ENCODE results near the gene PCTP. TPM values are rescaled to one million over a fixed set of nuclear protein-coding genes. Genes with fewer than 3 reads are reported as not detected.

The PCTP gene
- total RNA-seq, 1 donor from 2014 or later, result 8.6 TPM

- intact Hi-C loops (cut with DNase I), result loop anchor here (5.0 kb wide), 1 partner anchor 245 kb away; no protein-coding TSS in a partner anchor
- Histone ChIP-seq H3K27me3 (no peaks in the 10 kb centered on the region), H3K4me3 (no peak overlapping the region), H3K27ac (no peak overlapping the region), H3K4me1 (peaks cover 15% of the 10 kb centered on the region), H3K9me3 (no peaks in the 10 kb centered on the region), H3K36me3 (peaks cover 0 to 37% of the 10 kb centered on the region in 2 donors)
- no peak for DNase-seq (ENCODE audit: extremely low spot score in 2 of 2)
- TF ChIP-seq POLR2A (IDR thresholded peaks at IDR 0.05), result no peak
- no peak for TF ChIP-seq CTCF (IDR thresholded peaks at IDR 0.05)
- no peak for TF ChIP-seq POLR2AphosphoS5 (IDR thresholded peaks at IDR 0.05; ENCODE audit: insufficient read depth in 1 of 2, low read depth in 1 of 2)
These were observed 21.2 kb downstream of the PCTP start for GRCh38 chr17:55772086-55772485.

DNA sequence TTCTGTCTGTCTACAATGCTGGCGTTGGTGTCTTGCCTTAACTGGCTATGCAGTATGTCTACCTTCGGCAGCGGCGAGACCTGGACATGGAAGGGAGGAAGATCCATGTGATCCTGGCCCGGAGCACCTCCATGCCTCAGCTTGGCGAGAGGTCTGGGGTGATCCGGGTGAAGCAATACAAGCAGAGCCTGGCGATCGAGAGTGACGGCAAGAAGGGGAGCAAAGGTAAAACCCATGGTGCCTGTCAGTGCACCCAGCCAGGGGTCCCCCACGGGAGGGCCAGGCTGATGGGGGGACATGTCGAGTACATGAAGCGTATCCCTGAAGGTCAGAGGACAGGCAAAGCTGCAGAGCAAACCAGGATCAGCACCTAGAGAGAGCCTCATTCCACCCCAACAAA is 22.8 kb downstream of the PCTP start:
- H3K27me3 ChIP-seq, result no peaks in the 10 kb centered on the region
- intact Hi-C loops (cut with DNase I), result loop anchor here (5.0 kb wide), 1 partner anchor 246 kb away; no protein-coding TSS in a partner anchor
- DNase-seq (ENCODE audit: extremely low spot score in 2 of 2), result no peak
- H3K4me3 ChIP-seq, result no peak overlapping the region
- no peaks in the 10 kb centered on the region for H3K9me3 ChIP-seq
- peaks cover 15% of the 10 kb centered on the region for H3K4me1 ChIP-seq
- TF ChIP-seq POLR2A (IDR thresholded peaks at IDR 0.05) (no peak), POLR2AphosphoS5 (IDR thresholded peaks at IDR 0.05; ENCODE audit: insufficient read depth in 1 of 2, low read depth in 1 of 2) (no peak), CTCF (IDR thresholded peaks at IDR 0.05) (no peak)
- no peak overlapping the region for H3K27ac ChIP-seq
- H3K36me3 ChIP-seq, result peaks cover 0 to 39% of the 10 kb centered on the region in 2 donors

- no peaks in the 10 kb centered on the region for H3K9me3 ChIP-seq
- H3K36me3 ChIP-seq, result peaks cover 0 to 39% of the 10 kb centered on the region in 2 donors
- H3K4me1 ChIP-seq, result peaks cover 7% of the 10 kb centered on the region
- H3K27me3 ChIP-seq, result no peaks in the 10 kb centered on the region
- DNase-seq (ENCODE audit: extremely low spot score in 2 of 2), result no peak
- intact Hi-C loops (cut with DNase I), result loop anchor here (5.0 kb wide), 1 partner anchor 248 kb away; no protein-coding TSS in a partner anchor
- no peak overlapping the region for H3K27ac ChIP-seq
- no peak for TF ChIP-seq CTCF (IDR thresholded peaks at IDR 0.05)
- no peak for TF ChIP-seq POLR2AphosphoS5 (IDR thresholded peaks at IDR 0.05; ENCODE audit: insufficient read depth in 1 of 2, low read depth in 1 of 2)
- TF ChIP-seq POLR2A (IDR thresholded peaks at IDR 0.05), result no peak
- no peak overlapping the region for H3K4me3 ChIP-seq
These were observed 24.0 kb downstream of the PCTP start for GRCh38 chr17:55774846-55775271.

GRCh38 chr17:55776271-55776670 is 25.4 kb downstream of the PCTP start:
- no peak for TF ChIP-seq POLR2AphosphoS5 (IDR thresholded peaks at IDR 0.05; ENCODE audit: insufficient read depth in 1 of 2, low read depth in 1 of 2)
- TF ChIP-seq CTCF (IDR thresholded peaks at IDR 0.05), result no peak
- TF ChIP-seq POLR2A (IDR thresholded peaks at IDR 0.05), result no peak
- Histone ChIP-seq H3K4me3 (no peak overlapping the region), H3K36me3 (peaks cover 0 to 39% of the 10 kb centered on the region in 2 donors), H3K4me1 (no peaks in the 10 kb centered on the region), H3K9me3 (no peaks in the 10 kb centered on the region), H3K27ac (no peak overlapping the region), H3K27me3 (no peaks in the 10 kb centered on the region)
- no peak for DNase-seq (ENCODE audit: extremely low spot score in 2 of 2)
- intact Hi-C loops (cut with DNase I), result no loop called here

DNA sequence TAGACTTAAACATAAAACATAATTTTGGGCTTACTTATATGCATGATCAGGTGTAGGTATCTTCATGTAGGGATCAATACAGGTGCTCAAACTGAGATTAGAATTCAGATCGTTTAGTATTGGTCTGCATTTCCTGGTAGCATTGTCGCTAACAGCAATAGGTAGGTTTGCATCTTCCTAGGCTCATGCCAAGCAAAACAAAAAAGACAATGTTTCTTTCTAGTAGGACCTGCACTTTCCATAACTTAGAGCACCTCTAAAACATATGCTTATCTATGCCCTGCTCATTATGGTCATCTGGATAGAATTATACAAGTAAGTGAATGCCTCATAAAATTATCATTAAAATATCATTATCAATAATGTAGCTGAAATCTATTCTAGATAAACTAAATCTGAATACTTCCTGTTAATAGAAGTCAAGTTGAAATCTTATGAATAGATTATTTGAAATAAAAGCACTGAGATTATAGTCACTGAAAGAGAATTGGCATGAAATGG is 26.7 kb downstream of the PCTP start:
- intact Hi-C loops (cut with DNase I), result no loop called here

More for the DNA sequence above, 26.7 kb downstream of the PCTP start:
- H3K27ac ChIP-seq, result no peak overlapping the region
- H3K4me1 ChIP-seq, result no peaks in the 10 kb centered on the region
- TF ChIP-seq POLR2A (IDR thresholded peaks at IDR 0.05) (no peak), POLR2AphosphoS5 (IDR thresholded peaks at IDR 0.05; ENCODE audit: insufficient read depth in 1 of 2, low read depth in 1 of 2) (no peak), CTCF (IDR thresholded peaks at IDR 0.05) (no peak)
- H3K36me3 ChIP-seq, result peaks cover 0 to 33% of the 10 kb centered on the region in 2 donors
- H3K9me3 ChIP-seq, result no peaks in the 10 kb centered on the region
- no peak overlapping the region for H3K4me3 ChIP-seq
- no peak for DNase-seq (ENCODE audit: extremely low spot score in 2 of 2)
- H3K27me3 ChIP-seq, result no peaks in the 10 kb centered on the region

Data from vagina (tissue), 2 donors.